Esophagus squamous epithelium (tissue), 4 donors: ENCODE data around the gene LIMCH1.

Source experiments
- CTCF ChIP-seq, 6 experiments: fragments of 450-650 bp in 4 of 6; fragments of 200-600 bp in 2 of 6; sonication (generic) in 2 of 6; IDR thresholded peaks; one replicate each; pipeline ENCODE4 v1.5.1; 2016 to 2019; ENCODE audit warnings: antibody characterized with exemption in 6 of 6, mild to moderate bottlenecking in 4 of 6, moderate library complexity in 4 of 6
- POLR2A ChIP-seq, 4 donors: fragments of 450-650 bp; IDR thresholded peaks; one replicate each; pipeline ENCODE4 v1.6.1; 2017; ENCODE audit warnings: antibody characterized with exemption in 4 of 4, mild to moderate bottlenecking in 4 of 4, moderate library complexity in 3 of 4

GRCh38 chr4:41532882-41533281 lies 5.1 kb upstream of the LIMCH1 start:
- TF ChIP-seq CTCF (IDR thresholded peaks at IDR 0.05), result no peak
- no peak for TF ChIP-seq POLR2A (IDR thresholded peaks at IDR 0.05)
